Endothelial cell (in vitro differentiated cells): ENCODE data around the gene BCAS4. TPM values are rescaled to one million over a fixed set of nuclear protein-coding genes. Genes with fewer than 3 reads are reported as not detected.

Experiments used
- DNase-seq: peaks from one replicate; pipeline ENCODE4 v3.0.0; 2021; ENCODE audit warnings: low spot score
- H3K27ac Mint-ChIP-seq: one replicate; pipeline ENCODE4 v1.8.0; 2021; ENCODE audit warnings: mixed read lengths, inconsistent platforms; ENCODE audit not compliant: unreplicated experiment
- H3K27me3 Mint-ChIP-seq: one replicate; pipeline ENCODE4 v1.8.0; 2021; ENCODE audit warnings: mild to moderate bottlenecking, moderate library complexity, mixed read lengths, inconsistent platforms; ENCODE audit not compliant: unreplicated experiment
- H3K36me3 Mint-ChIP-seq: one replicate; pipeline ENCODE4 v1.8.0; 2021; ENCODE audit warnings: mild to moderate bottlenecking, low read depth, mixed read lengths, inconsistent platforms; ENCODE audit not compliant: unreplicated experiment
- H3K4me1 Mint-ChIP-seq: one replicate; pipeline ENCODE4 v1.8.0; 2021; ENCODE audit warnings: mild to moderate bottlenecking, mixed read lengths, inconsistent platforms; ENCODE audit not compliant: unreplicated experiment
- H3K4me3 Mint-ChIP-seq: one replicate; pipeline ENCODE4 v1.8.0; 2021; ENCODE audit warnings: mild to moderate bottlenecking, mixed read lengths, inconsistent platforms; ENCODE audit not compliant: unreplicated experiment
- H3K9me3 Mint-ChIP-seq: one replicate; pipeline ENCODE4 v1.8.0; 2021; ENCODE audit warnings: mixed read lengths, inconsistent platforms; ENCODE audit not compliant: unreplicated experiment
- CTCF ChIP-seq: fragments of 200-600 bp; sonication (generic); IDR thresholded peaks from one replicate; pipeline ENCODE4 v1.5.0; 2021; ENCODE audit warnings: antibody characterized with exemption; ENCODE audit not compliant: unreplicated experiment
- total RNA-seq: library from RNA; stranded (reverse); fragmentation: NEBNext Ultra II Directional; extraction: Animal tissue kit (Norgen Biotek cat#: 25700); gene quantifications from one replicate; pipeline ENCODE4 v1.2.1, GENCODE V29; 2021; ENCODE audit not compliant: unreplicated experiment

BCAS4 gene
- total RNA-seq, 1 donor from 2014 or later, result 7.6 TPM

GRCh38 chr20:50898475-50898874 is 103.6 kb downstream of the BCAS4 start:
- Mint-ChIP-seq H3K36me3 (peaks cover 31% of the 10 kb centered on the region), H3K27ac (no peak overlapping the region)
- DNase-seq, result no peak

GRCh38 chr20:50900261-50900660 is 105.4 kb downstream of the BCAS4 start:
- H3K27ac Mint-ChIP-seq, result no peak overlapping the region
- no peak for DNase-seq
- no peak for TF ChIP-seq CTCF
- peaks cover 4% of the 10 kb centered on the region for H3K27me3 Mint-ChIP-seq
- no peaks in the 10 kb centered on the region for H3K9me3 Mint-ChIP-seq
- no peak overlapping the region for H3K4me3 Mint-ChIP-seq
- peaks cover 9% of the 10 kb centered on the region for H3K4me1 Mint-ChIP-seq
- H3K36me3 Mint-ChIP-seq, result peaks cover 23% of the 10 kb centered on the region

More at GRCh38 chr20:50898475-50898874, 103.6 kb downstream of the BCAS4 start:
- Mint-ChIP-seq H3K4me1 (peaks cover 9% of the 10 kb centered on the region), H3K9me3 (no peaks in the 10 kb centered on the region), H3K4me3 (no peak overlapping the region), H3K27me3 (peaks cover 4% of the 10 kb centered on the region)
- no peak for TF ChIP-seq CTCF

- Mint-ChIP-seq H3K27ac (no peak overlapping the region), H3K9me3 (no peaks in the 10 kb centered on the region), H3K27me3 (peaks cover 4% of the 10 kb centered on the region), H3K4me3 (no peak overlapping the region), H3K4me1 (peaks cover 9% of the 10 kb centered on the region), H3K36me3 (peaks cover 23% of the 10 kb centered on the region)
- no peak for DNase-seq
- no peak for TF ChIP-seq CTCF
Measured at GRCh38 chr20:50901301-50901700, 106.4 kb downstream of the BCAS4 start.

DNA sequence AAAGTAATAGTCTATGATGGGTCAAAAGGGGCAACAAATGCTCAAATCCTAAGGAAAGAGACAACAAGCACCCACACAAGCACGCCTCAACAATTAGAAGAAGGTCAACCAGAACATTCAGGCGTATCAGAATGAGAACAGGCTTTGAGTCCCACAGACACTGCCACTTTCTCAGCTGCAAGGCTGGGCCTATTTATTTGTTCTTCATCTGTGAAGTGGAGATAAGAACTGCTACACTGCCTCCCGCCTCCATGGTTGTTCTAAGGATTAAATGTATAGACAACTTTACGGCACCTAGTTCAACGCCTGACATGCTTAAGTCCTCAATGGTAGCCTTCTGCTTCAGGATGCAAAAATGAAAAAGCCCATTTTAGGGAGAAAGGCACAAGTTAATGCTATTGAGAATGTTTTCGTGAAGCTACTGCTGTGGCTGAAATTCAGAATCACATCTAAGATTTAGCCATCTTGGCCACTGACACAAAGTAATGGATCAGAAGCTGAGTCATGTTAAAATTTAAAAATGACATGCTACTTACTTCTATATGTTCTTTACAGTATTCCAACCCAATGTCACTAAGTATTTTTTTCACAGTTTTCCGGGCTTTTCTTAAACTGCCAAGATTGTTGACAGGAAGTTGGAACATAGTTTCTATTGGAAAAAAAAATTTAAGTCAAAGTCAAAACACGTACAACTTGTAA is 108.6 kb downstream of the BCAS4 start:
- Mint-ChIP-seq H3K36me3 (peaks cover 9% of the 10 kb centered on the region), H3K27ac (no peak overlapping the region)

More for the DNA sequence above, 108.6 kb downstream of the BCAS4 start:
- Mint-ChIP-seq H3K4me1 (no peaks in the 10 kb centered on the region), H3K9me3 (no peaks in the 10 kb centered on the region), H3K4me3 (no peak overlapping the region), H3K27me3 (no peaks in the 10 kb centered on the region)
- DNase-seq, result no peak
- TF ChIP-seq CTCF, result no peak
